GM12891 (cell line): ENCODE measurements around the gene CITED4.

Source experiments
- PAX5 ChIP-seq: IDR thresholded peaks from 2 replicates; pipeline ENCODE4 v1.6.1; 2011; ENCODE audit warnings: low read length, moderate library complexity, mild to moderate bottlenecking; ENCODE audit not compliant: insufficient read depth, severe bottlenecking
- POLR2A ChIP-seq: IDR thresholded peaks from 2 replicates; pipeline ENCODE4 v1.6.1; 2011; ENCODE audit warnings: low read depth, low read length, control low read depth
- POLR2AphosphoS5 ChIP-seq: IDR thresholded peaks from 2 replicates; pipeline ENCODE4 v1.6.1; 2011; ENCODE audit warnings: low read depth, low read length, control low read depth
- TAF1 ChIP-seq: IDR thresholded peaks from 2 replicates; pipeline ENCODE4 v1.6.1; 2011; ENCODE audit warnings: low read depth, low read length, control low read depth

DNA sequence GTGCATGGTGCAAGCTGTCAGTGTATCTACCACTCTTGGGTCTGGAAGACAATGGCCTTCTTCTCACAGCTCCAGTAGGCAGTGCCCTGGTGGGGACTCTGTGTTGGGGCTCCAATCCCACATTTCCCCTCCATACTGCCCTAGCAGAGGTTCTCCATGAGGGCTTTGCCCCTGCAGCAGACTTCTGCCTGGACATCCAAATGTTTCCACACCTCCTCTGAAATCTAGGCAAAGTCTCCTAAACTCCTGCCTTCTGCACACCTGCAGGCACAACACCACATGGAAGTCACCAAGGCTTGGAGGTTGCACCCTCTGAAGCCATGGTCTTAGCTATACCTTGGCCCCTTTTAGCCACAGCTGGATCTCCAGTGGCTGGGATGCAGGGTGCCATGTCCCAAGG is 31.8 kb upstream of the CITED4 start:
- no peak for TF ChIP-seq PAX5
- no peak for TF ChIP-seq POLR2AphosphoS5
- no peak for TF ChIP-seq POLR2A
- TF ChIP-seq TAF1, result no peak
